ENCODE measurements around the gene PLP2.

DNA sequence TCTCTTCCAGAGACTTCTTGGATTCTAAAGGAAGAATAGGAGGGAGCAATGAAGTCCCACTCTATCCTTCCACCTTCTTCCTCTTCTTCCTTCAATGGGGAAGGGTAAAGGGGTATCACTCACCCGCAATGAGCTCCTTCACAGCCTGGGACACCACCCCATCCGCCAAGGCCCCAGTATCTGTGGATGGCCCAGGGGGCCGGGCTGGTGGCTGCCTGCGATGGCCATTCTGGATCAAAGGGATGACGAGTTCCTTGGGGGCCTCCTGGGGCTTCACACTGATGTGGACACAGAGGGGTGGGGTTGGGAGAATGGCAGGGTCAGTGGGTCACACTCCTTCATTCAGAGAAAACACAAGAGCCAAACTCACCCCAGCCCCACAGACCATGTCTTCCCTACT is 49.2 kb upstream of the PLP2 start:
- TF ChIP-seq, protein P1, sequence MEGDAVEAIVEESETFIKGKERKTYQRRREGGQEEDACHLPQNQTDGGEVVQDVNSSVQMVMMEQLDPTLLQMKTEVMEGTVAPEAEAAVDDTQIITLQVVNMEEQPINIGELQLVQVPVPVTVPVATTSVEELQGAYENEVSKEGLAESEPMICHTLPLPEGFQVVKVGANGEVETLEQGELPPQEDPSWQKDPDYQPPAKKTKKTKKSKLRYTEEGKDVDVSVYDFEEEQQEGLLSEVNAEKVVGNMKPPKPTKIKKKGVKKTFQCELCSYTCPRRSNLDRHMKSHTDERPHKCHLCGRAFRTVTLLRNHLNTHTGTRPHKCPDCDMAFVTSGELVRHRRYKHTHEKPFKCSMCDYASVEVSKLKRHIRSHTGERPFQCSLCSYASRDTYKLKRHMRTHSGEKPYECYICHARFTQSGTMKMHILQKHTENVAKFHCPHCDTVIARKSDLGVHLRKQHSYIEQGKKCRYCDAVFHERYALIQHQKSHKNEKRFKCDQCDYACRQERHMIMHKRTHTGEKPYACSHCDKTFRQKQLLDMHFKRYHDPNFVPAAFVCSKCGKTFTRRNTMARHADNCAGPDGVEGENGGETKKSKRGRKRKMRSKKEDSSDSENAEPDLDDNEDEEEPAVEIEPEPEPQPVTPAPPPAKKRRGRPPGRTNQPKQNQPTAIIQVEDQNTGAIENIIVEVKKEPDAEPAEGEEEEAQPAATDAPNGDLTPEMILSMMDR (IDR thresholded peaks at IDR 0.05) = no peak
- no peak for TF ChIP-seq POLR2A (IDR thresholded peaks at IDR 0.05)

Measured in thyroid gland (tissue), 4 donors.